GM13977 (cell line): ENCODE results near the gene ITIH6.

Experiments used
- DNase-seq: peaks from one replicate; pipeline ENCODE4 v3.0.0; 2012; ENCODE audit warnings: low spot score
- in situ Hi-C: fragments of 300-500 bp; cut with MboI; formaldehyde crosslinking; loops from one replicate; pipeline ENCODE4 v1.12.0; 2022; ENCODE audit warnings: low sequenced_read_pairs, low pct_unique_long_range_greater_than_20kb, mixed read lengths, inconsistent platforms; ENCODE audit not compliant: unreplicated experiment
- TF ChIP-seq, protein P1 (sequence below): IDR thresholded peaks from 2 replicates; pipeline ENCODE4 v1.5.1; 2012; ENCODE audit warnings: mild to moderate bottlenecking, control low read depth; ENCODE audit not compliant: insufficient read depth; ENCODE audit errors: extremely low read depth, missing control alignments

Gene ITIH6

DNA sequence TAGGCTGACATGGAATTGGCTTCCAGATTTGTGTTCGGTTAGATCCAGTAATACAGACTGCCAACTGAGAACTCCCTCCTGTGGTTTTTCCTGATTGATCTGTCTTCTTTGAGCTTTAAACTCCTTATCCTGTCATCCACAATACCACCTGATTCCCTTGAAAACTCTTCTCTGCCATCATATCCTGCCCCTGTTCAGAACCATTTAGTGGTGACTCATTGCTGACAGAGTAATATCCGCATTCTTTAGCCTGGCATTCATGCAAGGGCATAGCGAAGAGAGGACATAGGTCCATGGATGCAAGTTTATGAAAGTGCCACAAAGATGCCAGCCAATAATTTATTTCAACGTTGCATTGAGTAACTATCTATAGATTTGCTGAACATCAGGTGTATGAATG, 76.6 kb downstream of the ITIH6 start:
- TF ChIP-seq, protein P1, sequence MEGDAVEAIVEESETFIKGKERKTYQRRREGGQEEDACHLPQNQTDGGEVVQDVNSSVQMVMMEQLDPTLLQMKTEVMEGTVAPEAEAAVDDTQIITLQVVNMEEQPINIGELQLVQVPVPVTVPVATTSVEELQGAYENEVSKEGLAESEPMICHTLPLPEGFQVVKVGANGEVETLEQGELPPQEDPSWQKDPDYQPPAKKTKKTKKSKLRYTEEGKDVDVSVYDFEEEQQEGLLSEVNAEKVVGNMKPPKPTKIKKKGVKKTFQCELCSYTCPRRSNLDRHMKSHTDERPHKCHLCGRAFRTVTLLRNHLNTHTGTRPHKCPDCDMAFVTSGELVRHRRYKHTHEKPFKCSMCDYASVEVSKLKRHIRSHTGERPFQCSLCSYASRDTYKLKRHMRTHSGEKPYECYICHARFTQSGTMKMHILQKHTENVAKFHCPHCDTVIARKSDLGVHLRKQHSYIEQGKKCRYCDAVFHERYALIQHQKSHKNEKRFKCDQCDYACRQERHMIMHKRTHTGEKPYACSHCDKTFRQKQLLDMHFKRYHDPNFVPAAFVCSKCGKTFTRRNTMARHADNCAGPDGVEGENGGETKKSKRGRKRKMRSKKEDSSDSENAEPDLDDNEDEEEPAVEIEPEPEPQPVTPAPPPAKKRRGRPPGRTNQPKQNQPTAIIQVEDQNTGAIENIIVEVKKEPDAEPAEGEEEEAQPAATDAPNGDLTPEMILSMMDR: no peak

GRCh38 chrX:54715621-54716020, 82.4 kb downstream of the ITIH6 start:
- in situ Hi-C loops: no loop called here
- TF ChIP-seq, protein P1: no peak
- no peak for DNase-seq

More for the DNA sequence above, 76.6 kb downstream of the ITIH6 start:
- no peak for DNase-seq
- in situ Hi-C loops: no loop called here

GRCh38 chrX:54714424-54714823, 83.6 kb downstream of the ITIH6 start:
- in situ Hi-C loops: no loop called here
- no peak for DNase-seq
- TF ChIP-seq, protein P1: no peak

- in situ Hi-C loops: no loop called here
Observed at GRCh38 chrX:54711735-54712134, 86.3 kb downstream of the ITIH6 start.

GRCh38 chrX:54710920-54711319, 87.1 kb downstream of the ITIH6 start:
- DNase-seq: no peak
- in situ Hi-C loops: no loop called here
- TF ChIP-seq, protein P1: no peak

More at GRCh38 chrX:54711735-54712134, 86.3 kb downstream of the ITIH6 start:
- TF ChIP-seq, protein P1: no peak
- no peak for DNase-seq

GRCh38 chrX:54708404-54708803, 89.7 kb downstream of the ITIH6 start:
- TF ChIP-seq, protein P1: no peak
- no peak for DNase-seq
- in situ Hi-C loops: no loop called here
